ENCODE results near the gene SMARCD1.
A peak's percentile ranks its signal among the peaks of the same experiment; 100 is the strongest.

Gene SMARCD1

GRCh38 chr12:50050410-50051098, 34.6 kb upstream of the SMARCD1 start:
- H3K4me3 ChIP-seq (ENCODE audit: low read depth, low read length) = peak overlapping the region; percentile 12
- no peak for DNase-seq (ENCODE audit: low read depth)
- in situ Hi-C loops (cut with HindIII; ENCODE audit: low sequenced_read_pairs) = no loop called here
- no peak for TF ChIP-seq CTCF (IDR thresholded peaks at IDR 0.05; ENCODE audit: low read depth, low read length, missing control alignments)

GRCh38 chr12:50051101-50051806, 33.9 kb upstream of the SMARCD1 start:
- in situ Hi-C loops (cut with HindIII; ENCODE audit: low sequenced_read_pairs) = no loop called here
- H3K4me3 ChIP-seq (ENCODE audit: low read depth, low read length) = no peak overlapping the region
- no peak for TF ChIP-seq CTCF (IDR thresholded peaks at IDR 0.05; ENCODE audit: low read depth, low read length, missing control alignments)
- no peak for DNase-seq (ENCODE audit: low read depth)

GRCh38 chr12:50052544-50052943, 32.6 kb upstream of the SMARCD1 start:
- H3K4me3 ChIP-seq (ENCODE audit: low read depth, low read length) = no peak overlapping the region
- TF ChIP-seq CTCF (IDR thresholded peaks at IDR 0.05; ENCODE audit: low read depth, low read length, missing control alignments) = no peak
- in situ Hi-C loops (cut with HindIII; ENCODE audit: low sequenced_read_pairs) = no loop called here
- no peak for DNase-seq (ENCODE audit: low read depth)

GRCh38 chr12:50052964-50053363, 32.2 kb upstream of the SMARCD1 start:
- DNase-seq (ENCODE audit: low read depth) = no peak
- TF ChIP-seq CTCF (IDR thresholded peaks at IDR 0.05; ENCODE audit: low read depth, low read length, missing control alignments) = no peak
- H3K4me3 ChIP-seq (ENCODE audit: low read depth, low read length) = no peak overlapping the region
- in situ Hi-C loops (cut with HindIII; ENCODE audit: low sequenced_read_pairs) = no loop called here

GRCh38 chr12:50053583-50053982, 31.6 kb upstream of the SMARCD1 start:
- H3K4me3 ChIP-seq (ENCODE audit: low read depth, low read length) = no peak overlapping the region
- TF ChIP-seq CTCF (IDR thresholded peaks at IDR 0.05; ENCODE audit: low read depth, low read length, missing control alignments) = no peak
- no peak for DNase-seq (ENCODE audit: low read depth)
- in situ Hi-C loops (cut with HindIII; ENCODE audit: low sequenced_read_pairs) = no loop called here

GRCh38 chr12:50055831-50056638, 29.1 kb upstream of the SMARCD1 start:
- H3K4me3 ChIP-seq (ENCODE audit: low read depth, low read length) = no peak overlapping the region
- in situ Hi-C loops (cut with HindIII; ENCODE audit: low sequenced_read_pairs) = no loop called here
- TF ChIP-seq CTCF (IDR thresholded peaks at IDR 0.05; ENCODE audit: low read depth, low read length, missing control alignments) = peak; percentile 99
- no peak for DNase-seq (ENCODE audit: low read depth)

Measured in astrocyte of the cerebellum (primary cell).